Measurements from ENCODE around the gene OSBPL5.

Gene OSBPL5

DNA sequence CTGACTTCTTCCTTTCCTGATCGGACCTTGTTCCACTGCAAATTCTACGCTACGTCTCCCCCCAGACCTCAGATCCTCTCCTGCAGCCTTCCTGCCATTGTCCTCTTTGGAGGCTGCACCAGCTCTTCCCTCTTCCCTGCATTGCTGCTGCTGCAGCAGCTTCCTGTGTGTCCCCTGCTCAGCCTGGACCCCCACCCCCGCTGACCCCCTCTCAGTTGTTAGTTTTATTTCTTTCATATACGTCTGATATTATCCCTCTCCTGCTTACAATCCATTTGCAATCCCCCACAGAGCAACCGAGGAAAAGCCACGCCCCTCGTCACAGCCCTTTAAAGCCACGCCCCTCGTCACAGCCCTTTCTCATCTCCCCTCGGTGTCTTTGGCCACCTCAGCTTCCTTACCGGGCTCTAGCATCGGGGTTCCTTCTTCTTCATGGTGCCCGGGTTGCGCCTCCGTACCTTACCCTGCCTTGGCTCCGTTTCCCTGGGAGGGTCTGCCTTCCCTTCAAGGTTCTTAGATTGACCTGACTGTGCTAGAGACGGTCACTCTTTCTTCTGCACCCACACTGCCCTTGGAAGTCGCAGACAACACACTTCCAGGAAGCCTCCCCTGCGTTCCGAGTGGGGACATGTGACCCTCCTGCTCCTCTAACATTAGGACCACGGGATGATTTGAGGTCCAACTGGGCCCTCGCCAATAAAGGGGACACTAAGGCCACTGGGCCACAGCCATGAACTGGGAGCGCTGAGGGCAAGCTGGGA is 48.7 kb upstream of the OSBPL5 start:
- CTCF ChIA-PET = interaction anchor here (0.6 to 1.1 kb wide), 2 partner anchors 102 to 142 kb away, joined by 4 to 5 read pairs; no protein-coding TSS in a partner anchor
- no peak overlapping the region for H3K27ac ChIP-seq (ENCODE audit: extremely low read depth, low read depth, low read length)
- TF ChIP-seq KLF10 (tag by site-specific recombination; IDR thresholded peaks at IDR 0.05) (no peak), GLIS2 (tag by site-specific recombination; IDR thresholded peaks at IDR 0.05) (no peak), RBAK (tag by site-specific recombination; IDR thresholded peaks at IDR 0.05) (no peak), OSR2 (tag by site-specific recombination; IDR thresholded peaks at IDR 0.05) (no peak), ZNF423 (tag by site-specific recombination; IDR thresholded peaks at IDR 0.05) (no peak), ZNF639 (tag by site-specific recombination; IDR thresholded peaks at IDR 0.05) (no peak), ZNF362 (tag by site-specific recombination; IDR thresholded peaks at IDR 0.05) (no peak), SP7 (tag by site-specific recombination; IDR thresholded peaks at IDR 0.05) (no peak), ZNF785 (tag by site-specific recombination; IDR thresholded peaks at IDR 0.05) (no peak), ZNF670 (tag by site-specific recombination; IDR thresholded peaks at IDR 0.05; ENCODE audit: low read depth) (no peak), ZNF660 (tag by site-specific recombination; IDR thresholded peaks at IDR 0.05) (no peak), ZNF16 (tag by site-specific recombination; IDR thresholded peaks at IDR 0.05; ENCODE audit: low read depth) (no peak), ZNF19 (tag by site-specific recombination; IDR thresholded peaks at IDR 0.05; ENCODE audit: low read depth) (no peak), ZBTB44 (tag by site-specific recombination; IDR thresholded peaks at IDR 0.05) (no peak)
- TF ChIP-seq, protein P1, sequence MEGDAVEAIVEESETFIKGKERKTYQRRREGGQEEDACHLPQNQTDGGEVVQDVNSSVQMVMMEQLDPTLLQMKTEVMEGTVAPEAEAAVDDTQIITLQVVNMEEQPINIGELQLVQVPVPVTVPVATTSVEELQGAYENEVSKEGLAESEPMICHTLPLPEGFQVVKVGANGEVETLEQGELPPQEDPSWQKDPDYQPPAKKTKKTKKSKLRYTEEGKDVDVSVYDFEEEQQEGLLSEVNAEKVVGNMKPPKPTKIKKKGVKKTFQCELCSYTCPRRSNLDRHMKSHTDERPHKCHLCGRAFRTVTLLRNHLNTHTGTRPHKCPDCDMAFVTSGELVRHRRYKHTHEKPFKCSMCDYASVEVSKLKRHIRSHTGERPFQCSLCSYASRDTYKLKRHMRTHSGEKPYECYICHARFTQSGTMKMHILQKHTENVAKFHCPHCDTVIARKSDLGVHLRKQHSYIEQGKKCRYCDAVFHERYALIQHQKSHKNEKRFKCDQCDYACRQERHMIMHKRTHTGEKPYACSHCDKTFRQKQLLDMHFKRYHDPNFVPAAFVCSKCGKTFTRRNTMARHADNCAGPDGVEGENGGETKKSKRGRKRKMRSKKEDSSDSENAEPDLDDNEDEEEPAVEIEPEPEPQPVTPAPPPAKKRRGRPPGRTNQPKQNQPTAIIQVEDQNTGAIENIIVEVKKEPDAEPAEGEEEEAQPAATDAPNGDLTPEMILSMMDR (tag by site-specific recombination; IDR thresholded peaks at IDR 0.05) = no peak
- TF ChIP-seq, protein P2, sequence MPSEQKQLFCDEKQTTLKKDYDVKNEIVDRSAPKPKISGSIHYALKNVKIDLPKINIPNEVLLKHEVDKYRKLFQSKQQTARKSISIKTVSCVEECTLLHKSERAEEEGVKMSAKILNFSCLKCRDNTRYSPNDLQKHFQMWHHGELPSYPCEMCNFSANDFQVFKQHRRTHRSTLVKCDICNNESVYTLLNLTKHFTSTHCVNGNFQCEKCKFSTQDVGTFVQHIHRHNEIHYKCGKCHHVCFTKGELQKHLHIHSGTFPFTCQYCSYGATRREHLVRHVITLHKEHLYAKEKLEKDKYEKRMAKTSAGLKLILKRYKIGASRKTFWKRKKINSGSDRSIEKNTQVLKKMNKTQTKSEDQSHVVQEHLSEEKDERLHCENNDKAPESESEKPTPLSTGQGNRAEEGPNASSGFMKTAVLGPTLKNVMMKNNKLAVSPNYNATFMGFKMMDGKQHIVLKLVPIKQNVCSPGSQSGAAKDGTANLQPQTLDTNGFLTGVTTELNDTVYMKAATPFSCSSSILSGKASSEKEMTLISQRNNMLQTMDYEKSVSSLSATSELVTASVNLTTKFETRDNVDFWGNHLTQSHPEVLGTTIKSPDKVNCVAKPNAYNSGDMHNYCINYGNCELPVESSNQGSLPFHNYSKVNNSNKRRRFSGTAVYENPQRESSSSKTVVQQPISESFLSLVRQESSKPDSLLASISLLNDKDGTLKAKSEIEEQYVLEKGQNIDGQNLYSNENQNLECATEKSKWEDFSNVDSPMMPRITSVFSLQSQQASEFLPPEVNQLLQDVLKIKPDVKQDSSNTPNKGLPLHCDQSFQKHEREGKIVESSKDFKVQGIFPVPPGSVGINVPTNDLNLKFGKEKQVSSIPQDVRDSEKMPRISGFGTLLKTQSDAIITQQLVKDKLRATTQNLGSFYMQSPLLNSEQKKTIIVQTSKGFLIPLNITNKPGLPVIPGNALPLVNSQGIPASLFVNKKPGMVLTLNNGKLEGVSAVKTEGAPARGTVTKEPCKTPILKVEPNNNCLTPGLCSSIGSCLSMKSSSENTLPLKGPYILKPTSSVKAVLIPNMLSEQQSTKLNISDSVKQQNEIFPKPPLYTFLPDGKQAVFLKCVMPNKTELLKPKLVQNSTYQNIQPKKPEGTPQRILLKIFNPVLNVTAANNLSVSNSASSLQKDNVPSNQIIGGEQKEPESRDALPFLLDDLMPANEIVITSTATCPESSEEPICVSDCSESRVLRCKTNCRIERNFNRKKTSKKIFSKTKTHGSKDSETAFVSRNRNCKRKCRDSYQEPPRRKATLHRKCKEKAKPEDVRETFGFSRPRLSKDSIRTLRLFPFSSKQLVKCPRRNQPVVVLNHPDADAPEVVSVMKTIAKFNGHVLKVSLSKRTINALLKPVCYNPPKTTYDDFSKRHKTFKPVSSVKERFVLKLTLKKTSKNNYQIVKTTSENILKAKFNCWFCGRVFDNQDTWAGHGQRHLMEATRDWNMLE (tag by site-specific recombination; conservative IDR thresholded peaks at IDR 0.05; ENCODE audit: low read depth) = no peak
- TF ChIP-seq, protein P3, sequence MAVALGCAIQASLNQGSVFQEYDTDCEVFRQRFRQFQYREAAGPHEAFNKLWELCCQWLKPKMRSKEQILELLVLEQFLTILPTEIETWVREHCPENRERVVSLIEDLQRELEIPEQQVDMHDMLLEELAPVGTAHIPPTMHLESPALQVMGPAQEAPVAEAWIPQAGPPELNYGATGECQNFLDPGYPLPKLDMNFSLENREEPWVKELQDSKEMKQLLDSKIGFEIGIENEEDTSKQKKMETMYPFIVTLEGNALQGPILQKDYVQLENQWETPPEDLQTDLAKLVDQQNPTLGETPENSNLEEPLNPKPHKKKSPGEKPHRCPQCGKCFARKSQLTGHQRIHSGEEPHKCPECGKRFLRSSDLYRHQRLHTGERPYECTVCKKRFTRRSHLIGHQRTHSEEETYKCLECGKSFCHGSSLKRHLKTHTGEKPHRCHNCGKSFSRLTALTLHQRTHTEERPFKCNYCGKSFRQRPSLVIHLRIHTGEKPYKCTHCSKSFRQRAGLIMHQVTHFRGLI (tag by site-specific recombination; IDR thresholded peaks at IDR 0.05) = no peak
- no peaks in the 10 kb centered on the region for H3K4me1 ChIP-seq (ENCODE audit: control insufficient read depth, insufficient read depth, low read length)
- no peaks in the 10 kb centered on the region for H3K9me3 ChIP-seq (ENCODE audit: control insufficient read depth, insufficient read depth, low read depth, low read length)
- POLR2A ChIA-PET = no interaction called here
- no peak overlapping the region for H3K4me3 ChIP-seq (ENCODE audit: low read depth, low read length)
- H3K36me3 ChIP-seq (ENCODE audit: control insufficient read depth in 2 of 2, insufficient read depth in 1 of 2, low read length in 2 of 2) = no peaks in the 10 kb centered on the region

Data from HEK293 (cell line).